ENCODE results near the gene FAM110C. TPM values are rescaled to one million over a fixed set of nuclear protein-coding genes. Genes with fewer than 3 reads are reported as not detected.
A peak's percentile ranks its signal among the peaks of the same experiment; 100 is the strongest.

FAM110C gene
- total RNA-seq, 1 experiment from 2014 or later: 20.6 TPM

GRCh38 chr2:46131-46470 lies 204 bp downstream of the FAM110C start:
- no peak overlapping the region for H3K27ac Mint-ChIP-seq (ENCODE audit: unreplicated experiment)
- H3K4me1 Mint-ChIP-seq (ENCODE audit: low read depth, unreplicated experiment): peaks cover 43% of the 10 kb centered on the region
- DNase-seq: no peak
- no peaks in the 10 kb centered on the region for H3K9me3 Mint-ChIP-seq (ENCODE audit: low read depth, unreplicated experiment)
- TF ChIP-seq CTCF (IDR thresholded peaks at IDR 0.05; ENCODE audit: unreplicated experiment): no peak
- H3K4me3 Mint-ChIP-seq (ENCODE audit: low read depth, unreplicated experiment): peak overlapping the region; percentile 76
- BruUV-seq (replicated peaks): no TSS peak
- no peaks in the 10 kb centered on the region for H3K27me3 Mint-ChIP-seq (ENCODE audit: unreplicated experiment)
- CTCF ChIA-PET: no interaction called here
- intact Hi-C loops (cut with micrococcal nuclease; ENCODE audit: unreplicated experiment): no loop called here
- H3K36me3 Mint-ChIP-seq (ENCODE audit: insufficient read depth, unreplicated experiment): peaks cover 55% of the 10 kb centered on the region

GRCh38 chr2:45342-46130 lies 769 bp downstream of the FAM110C start:
- intact Hi-C loops (cut with micrococcal nuclease; ENCODE audit: unreplicated experiment): no loop called here
- no peaks in the 10 kb centered on the region for H3K9me3 Mint-ChIP-seq (ENCODE audit: low read depth, unreplicated experiment)
- H3K27me3 Mint-ChIP-seq (ENCODE audit: unreplicated experiment): no peaks in the 10 kb centered on the region
- H3K4me1 Mint-ChIP-seq (ENCODE audit: low read depth, unreplicated experiment): peaks cover 43% of the 10 kb centered on the region
- peaks cover 59% of the 10 kb centered on the region for H3K36me3 Mint-ChIP-seq (ENCODE audit: insufficient read depth, unreplicated experiment)
- BruUV-seq (replicated peaks): no TSS peak
- no peak for TF ChIP-seq CTCF (IDR thresholded peaks at IDR 0.05; ENCODE audit: unreplicated experiment)
- DNase-seq: peak; percentile 34
- H3K4me3 Mint-ChIP-seq (ENCODE audit: low read depth, unreplicated experiment): peak overlapping the region; percentile 76
- CTCF ChIA-PET: interaction anchor here (1.4 kb wide), 2 partner anchors 22 to 97 kb away, joined by 6 to 8 read pairs; no protein-coding TSS in a partner anchor
- peak overlapping the region; percentile 74 for H3K27ac Mint-ChIP-seq (ENCODE audit: unreplicated experiment)

GRCh38 chr2:44748-45341 lies 1.5 kb downstream of the FAM110C start:
- peak; percentile 64 for DNase-seq
- Mint-ChIP-seq H3K27ac (ENCODE audit: unreplicated experiment) (peak overlapping the region; percentile 74), H3K27me3 (ENCODE audit: unreplicated experiment) (no peaks in the 10 kb centered on the region), H3K36me3 (ENCODE audit: insufficient read depth, unreplicated experiment) (peaks cover 66% of the 10 kb centered on the region), H3K9me3 (ENCODE audit: low read depth, unreplicated experiment) (no peaks in the 10 kb centered on the region), H3K4me3 (ENCODE audit: low read depth, unreplicated experiment) (peak overlapping the region; percentile 76), H3K4me1 (ENCODE audit: low read depth, unreplicated experiment) (peaks cover 43% of the 10 kb centered on the region)
- TF ChIP-seq CTCF (IDR thresholded peaks at IDR 0.05; ENCODE audit: unreplicated experiment): no peak
- BruUV-seq (replicated peaks): no TSS peak
- CTCF ChIA-PET: interaction anchor here (1.4 kb wide), 2 partner anchors 22 to 97 kb away, joined by 6 to 8 read pairs; no protein-coding TSS in a partner anchor
- intact Hi-C loops (cut with micrococcal nuclease; ENCODE audit: unreplicated experiment): loop anchor here (1.0 kb wide), 1 partner anchor 97 kb away; no protein-coding TSS in a partner anchor

- intact Hi-C loops (cut with micrococcal nuclease; ENCODE audit: unreplicated experiment): no loop called here
- CTCF ChIA-PET: no interaction called here
- H3K4me1 Mint-ChIP-seq (ENCODE audit: low read depth, unreplicated experiment): peaks cover 42% of the 10 kb centered on the region
These were observed 3.5 kb downstream of the FAM110C start for GRCh38 chr2:42788-43187.

More at GRCh38 chr2:42788-43187, 3.5 kb downstream of the FAM110C start:
- Mint-ChIP-seq H3K9me3 (ENCODE audit: low read depth, unreplicated experiment) (no peaks in the 10 kb centered on the region), H3K4me3 (ENCODE audit: low read depth, unreplicated experiment) (peak overlapping the region; percentile 76), H3K27me3 (ENCODE audit: unreplicated experiment) (no peaks in the 10 kb centered on the region), H3K36me3 (ENCODE audit: insufficient read depth, unreplicated experiment) (peaks cover 83% of the 10 kb centered on the region), H3K27ac (ENCODE audit: unreplicated experiment) (peak overlapping the region; percentile 74)
- no TSS peak for BruUV-seq (replicated peaks)
- DNase-seq: peak; percentile 50
- TF ChIP-seq CTCF (IDR thresholded peaks at IDR 0.05; ENCODE audit: unreplicated experiment): no peak
